ENCODE measurements around the gene POU6F2. TPM values are rescaled to one million over a fixed set of nuclear protein-coding genes. Genes with fewer than 3 reads are reported as not detected.

POU6F2 gene
- total RNA-seq, 1 donor from 2014 or later = 9.2 TPM

DNA sequence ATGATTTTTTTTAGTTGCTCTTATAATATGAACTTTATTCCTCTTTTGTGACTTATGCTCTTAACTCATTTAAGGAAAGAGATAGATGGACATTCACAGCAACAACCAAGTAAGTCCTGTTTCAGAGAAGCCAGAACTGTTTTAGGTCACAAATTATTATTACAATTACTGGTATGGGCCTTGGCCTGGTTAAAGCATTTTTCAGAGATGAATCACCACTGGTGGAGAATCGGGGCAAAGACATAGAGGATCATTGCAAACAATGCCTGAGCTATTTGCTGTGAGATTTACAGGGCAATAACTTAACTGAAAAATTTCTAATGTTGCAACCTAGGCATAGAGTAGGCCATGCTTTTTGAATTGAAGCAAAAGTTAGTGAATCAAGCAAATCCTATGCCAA is 450.5 kb downstream of the POU6F2 start:
- Mint-ChIP-seq H3K27me3 (ENCODE audit: low read depth) (no peaks in the 10 kb centered on the region), H3K36me3 (no peaks in the 10 kb centered on the region), H3K27ac (no peak overlapping the region), H3K4me3 (no peak overlapping the region), H3K4me1 (peaks cover 15% of the 10 kb centered on the region), H3K9me3 (no peaks in the 10 kb centered on the region)
- DNase-seq (ENCODE audit: low spot score in 2 of 2, unreplicated experiment in 2 of 2) = no peak
- TF ChIP-seq, protein P1, sequence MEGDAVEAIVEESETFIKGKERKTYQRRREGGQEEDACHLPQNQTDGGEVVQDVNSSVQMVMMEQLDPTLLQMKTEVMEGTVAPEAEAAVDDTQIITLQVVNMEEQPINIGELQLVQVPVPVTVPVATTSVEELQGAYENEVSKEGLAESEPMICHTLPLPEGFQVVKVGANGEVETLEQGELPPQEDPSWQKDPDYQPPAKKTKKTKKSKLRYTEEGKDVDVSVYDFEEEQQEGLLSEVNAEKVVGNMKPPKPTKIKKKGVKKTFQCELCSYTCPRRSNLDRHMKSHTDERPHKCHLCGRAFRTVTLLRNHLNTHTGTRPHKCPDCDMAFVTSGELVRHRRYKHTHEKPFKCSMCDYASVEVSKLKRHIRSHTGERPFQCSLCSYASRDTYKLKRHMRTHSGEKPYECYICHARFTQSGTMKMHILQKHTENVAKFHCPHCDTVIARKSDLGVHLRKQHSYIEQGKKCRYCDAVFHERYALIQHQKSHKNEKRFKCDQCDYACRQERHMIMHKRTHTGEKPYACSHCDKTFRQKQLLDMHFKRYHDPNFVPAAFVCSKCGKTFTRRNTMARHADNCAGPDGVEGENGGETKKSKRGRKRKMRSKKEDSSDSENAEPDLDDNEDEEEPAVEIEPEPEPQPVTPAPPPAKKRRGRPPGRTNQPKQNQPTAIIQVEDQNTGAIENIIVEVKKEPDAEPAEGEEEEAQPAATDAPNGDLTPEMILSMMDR (IDR thresholded peaks at IDR 0.05; ENCODE audit: unreplicated experiment) = no peak

DNA sequence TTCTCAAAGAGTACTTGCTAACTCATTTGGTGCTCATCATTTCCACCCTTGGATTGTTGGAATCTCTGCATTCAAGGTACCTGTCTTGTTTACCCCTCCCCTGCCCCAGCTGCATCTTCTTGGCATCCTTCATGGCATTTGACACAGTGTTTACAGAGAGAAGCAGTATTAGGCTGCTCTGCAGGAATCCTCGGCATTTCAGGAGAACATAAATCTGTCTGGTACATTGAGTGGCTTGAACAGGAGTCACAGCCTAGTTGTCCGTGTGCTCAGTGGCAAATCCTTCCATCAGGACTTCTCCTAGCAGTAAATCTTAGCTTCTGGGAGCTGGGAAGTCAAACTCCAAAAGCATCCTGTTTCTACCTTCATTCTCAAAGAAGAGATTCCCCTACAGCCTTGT is 451.7 kb downstream of the POU6F2 start:
- Mint-ChIP-seq H3K36me3 (peaks cover 1% of the 10 kb centered on the region), H3K27me3 (ENCODE audit: low read depth) (no peaks in the 10 kb centered on the region), H3K4me3 (no peak overlapping the region), H3K9me3 (no peaks in the 10 kb centered on the region), H3K4me1 (peaks cover 15% of the 10 kb centered on the region), H3K27ac (no peak overlapping the region)
- DNase-seq (ENCODE audit: low spot score in 2 of 2, unreplicated experiment in 2 of 2) = no peak
- TF ChIP-seq, protein P1 (IDR thresholded peaks at IDR 0.05; ENCODE audit: unreplicated experiment) = no peak

DNA sequence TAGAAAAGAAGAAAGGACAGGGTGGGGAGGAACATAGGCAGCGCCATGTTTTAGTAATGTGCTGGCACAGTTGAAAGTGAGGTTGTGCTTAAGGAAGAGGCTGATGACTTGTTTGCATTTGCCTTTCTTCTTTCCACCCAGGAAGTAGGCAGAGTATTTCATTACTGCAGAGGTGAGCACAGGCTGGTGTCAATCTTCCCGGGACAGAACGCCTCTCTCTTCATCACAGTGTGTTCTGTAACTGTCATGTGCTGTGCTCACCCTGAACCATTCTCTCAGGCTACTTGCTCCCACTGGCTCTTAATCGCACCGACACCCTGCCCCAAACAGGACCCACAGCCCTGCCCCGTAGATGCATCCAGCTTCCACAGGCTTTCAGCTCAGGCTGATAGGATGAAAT is 452.7 kb downstream of the POU6F2 start:
- DNase-seq (ENCODE audit: low spot score in 2 of 2, unreplicated experiment in 2 of 2) = no peak
- H3K27me3 Mint-ChIP-seq (ENCODE audit: low read depth) = no peaks in the 10 kb centered on the region
- H3K4me1 Mint-ChIP-seq = peaks cover 15% of the 10 kb centered on the region
- peaks cover 4% of the 10 kb centered on the region for H3K9me3 Mint-ChIP-seq
- TF ChIP-seq, protein P1 (IDR thresholded peaks at IDR 0.05; ENCODE audit: unreplicated experiment) = no peak
- no peak overlapping the region for H3K4me3 Mint-ChIP-seq
- H3K27ac Mint-ChIP-seq = no peak overlapping the region
- H3K36me3 Mint-ChIP-seq = peaks cover 1% of the 10 kb centered on the region

DNA sequence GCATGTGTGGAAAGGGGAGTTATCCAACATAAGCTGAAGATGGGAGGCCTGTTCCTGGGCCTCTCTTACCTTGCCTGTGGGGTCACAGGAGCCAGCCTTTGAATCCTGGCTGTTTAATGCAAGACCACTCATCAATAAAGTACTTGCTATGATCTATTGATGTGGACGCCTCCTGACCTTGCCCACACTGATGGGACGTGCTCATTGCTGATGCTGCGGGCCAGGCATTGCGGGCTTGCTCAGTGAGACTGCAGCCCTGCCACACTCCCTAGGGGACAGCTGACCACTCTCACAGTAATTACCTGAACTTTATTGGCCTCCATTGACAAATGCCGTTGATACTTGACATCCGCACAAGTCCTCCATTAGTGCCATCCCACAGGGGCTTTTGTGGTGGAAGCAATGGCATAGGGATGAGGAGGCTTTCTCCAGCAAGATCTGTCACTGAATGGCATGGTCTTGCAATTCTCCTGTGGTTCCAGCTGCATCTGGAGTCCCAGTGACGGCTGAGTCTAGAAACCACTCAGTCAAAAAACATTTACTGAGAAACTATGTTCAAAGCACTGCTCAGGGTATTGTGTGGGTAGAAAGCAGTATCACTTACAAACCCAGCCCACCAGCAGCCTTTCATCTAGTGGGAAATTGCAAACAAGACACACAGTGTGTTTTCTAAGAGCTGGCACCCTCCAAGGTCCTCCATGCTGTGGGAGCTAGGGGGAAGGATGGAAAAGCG is 453.4 kb downstream of the POU6F2 start:
- peaks cover 9% of the 10 kb centered on the region for H3K9me3 Mint-ChIP-seq
- H3K27ac Mint-ChIP-seq = no peak overlapping the region
- TF ChIP-seq, protein P1 (IDR thresholded peaks at IDR 0.05; ENCODE audit: unreplicated experiment) = no peak
- no peak overlapping the region for H3K4me3 Mint-ChIP-seq
- peaks cover 1% of the 10 kb centered on the region for H3K27me3 Mint-ChIP-seq (ENCODE audit: low read depth)
- DNase-seq (ENCODE audit: low spot score in 2 of 2, unreplicated experiment in 2 of 2) = no peak
- peaks cover 15% of the 10 kb centered on the region for H3K4me1 Mint-ChIP-seq
- H3K36me3 Mint-ChIP-seq = peaks cover 1% of the 10 kb centered on the region

DNA sequence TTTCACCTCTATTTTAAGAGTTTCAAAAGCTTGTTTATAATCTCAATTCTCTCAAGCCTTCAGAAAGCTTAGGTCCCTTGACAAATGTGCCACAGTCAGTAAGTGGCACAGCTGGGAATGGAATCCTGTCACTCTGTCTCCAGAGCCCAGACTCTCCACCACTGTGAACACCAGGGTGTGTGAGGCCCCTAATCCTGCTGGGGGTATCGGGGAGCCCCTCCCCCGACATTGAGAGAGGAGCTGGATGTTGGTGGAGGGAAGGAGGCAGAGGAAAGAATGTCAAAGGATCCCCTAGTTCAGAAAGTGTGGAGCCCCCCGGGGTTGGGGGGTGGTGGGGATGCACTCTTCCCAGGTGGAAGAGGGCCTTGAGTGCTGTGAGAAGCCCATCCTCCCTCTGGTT is 454.7 kb downstream of the POU6F2 start:
- H3K4me1 Mint-ChIP-seq = peaks cover 15% of the 10 kb centered on the region

More for the DNA sequence above, 454.7 kb downstream of the POU6F2 start:
- Mint-ChIP-seq H3K9me3 (peaks cover 12% of the 10 kb centered on the region), H3K27ac (no peak overlapping the region), H3K27me3 (ENCODE audit: low read depth) (peaks cover 7% of the 10 kb centered on the region), H3K4me3 (no peak overlapping the region), H3K36me3 (peaks cover 1% of the 10 kb centered on the region)
- TF ChIP-seq, protein P1 (IDR thresholded peaks at IDR 0.05; ENCODE audit: unreplicated experiment) = no peak
- no peak for DNase-seq (ENCODE audit: low spot score in 2 of 2, unreplicated experiment in 2 of 2)

Measured in mesothelial cell of epicardium (in vitro differentiated cells).